CD4-positive, alpha-beta T cell treated with Interleukin-1 beta for 1 hour (primary cell): ENCODE data around the gene IRAK2.

Source experiments
- DNase-seq, 2 donors: peaks; one replicate each; pipeline ENCODE4 v3.0.0-alpha.2; 2020 to 2022

Gene IRAK2

GRCh38 chr3:10286596-10287295 is 122.0 kb downstream of the IRAK2 start:
- peak; percentile 23 to 67 for DNase-seq

- no peak for DNase-seq
Measured at GRCh38 chr3:10287936-10288574, 123.3 kb downstream of the IRAK2 start.

GRCh38 chr3:10288575-10288960 is 123.8 kb downstream of the IRAK2 start:
- no peak for DNase-seq

- no peak for DNase-seq
Measured at GRCh38 chr3:10289077-10289476, 124.4 kb downstream of the IRAK2 start.

GRCh38 chr3:10289787-10290355 is 125.2 kb downstream of the IRAK2 start:
- no peak for DNase-seq

DNA sequence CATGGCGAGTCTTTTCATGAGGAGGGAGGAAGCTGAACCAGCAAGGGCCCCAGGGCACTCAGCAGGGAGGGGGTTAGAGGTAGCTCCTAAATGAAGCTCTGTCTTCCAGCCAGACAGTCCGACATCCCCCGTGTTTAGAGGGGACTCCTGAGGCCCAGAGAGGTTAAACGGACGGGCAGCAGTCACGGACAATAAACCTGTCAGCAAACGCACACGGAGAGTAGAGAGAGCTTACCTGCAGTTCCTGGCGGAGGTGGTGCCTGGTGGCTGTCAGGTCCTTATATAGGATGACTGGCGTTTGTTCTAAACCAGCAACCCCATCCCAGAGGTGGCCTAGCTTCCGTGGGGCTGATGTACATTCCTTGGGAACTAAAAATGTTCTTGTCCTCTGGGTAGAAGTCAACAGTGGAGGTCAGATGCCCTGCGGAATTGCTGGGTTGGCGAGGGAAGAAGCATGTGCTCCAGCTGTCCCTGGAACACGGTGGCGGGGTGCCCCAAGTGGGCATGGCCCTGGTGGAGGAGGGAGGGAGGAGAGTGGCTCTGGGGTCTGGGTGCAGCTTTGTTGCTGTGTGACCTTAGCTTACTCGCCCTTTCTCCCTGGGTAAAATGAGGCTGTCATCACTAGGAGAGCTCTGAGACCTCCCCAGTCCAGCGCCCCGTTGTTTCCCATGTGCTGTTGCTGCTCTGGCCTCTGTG is 125.9 kb downstream of the IRAK2 start:
- no peak for DNase-seq

GRCh38 chr3:10291641-10292040 is 126.9 kb downstream of the IRAK2 start:
- no peak for DNase-seq

DNA sequence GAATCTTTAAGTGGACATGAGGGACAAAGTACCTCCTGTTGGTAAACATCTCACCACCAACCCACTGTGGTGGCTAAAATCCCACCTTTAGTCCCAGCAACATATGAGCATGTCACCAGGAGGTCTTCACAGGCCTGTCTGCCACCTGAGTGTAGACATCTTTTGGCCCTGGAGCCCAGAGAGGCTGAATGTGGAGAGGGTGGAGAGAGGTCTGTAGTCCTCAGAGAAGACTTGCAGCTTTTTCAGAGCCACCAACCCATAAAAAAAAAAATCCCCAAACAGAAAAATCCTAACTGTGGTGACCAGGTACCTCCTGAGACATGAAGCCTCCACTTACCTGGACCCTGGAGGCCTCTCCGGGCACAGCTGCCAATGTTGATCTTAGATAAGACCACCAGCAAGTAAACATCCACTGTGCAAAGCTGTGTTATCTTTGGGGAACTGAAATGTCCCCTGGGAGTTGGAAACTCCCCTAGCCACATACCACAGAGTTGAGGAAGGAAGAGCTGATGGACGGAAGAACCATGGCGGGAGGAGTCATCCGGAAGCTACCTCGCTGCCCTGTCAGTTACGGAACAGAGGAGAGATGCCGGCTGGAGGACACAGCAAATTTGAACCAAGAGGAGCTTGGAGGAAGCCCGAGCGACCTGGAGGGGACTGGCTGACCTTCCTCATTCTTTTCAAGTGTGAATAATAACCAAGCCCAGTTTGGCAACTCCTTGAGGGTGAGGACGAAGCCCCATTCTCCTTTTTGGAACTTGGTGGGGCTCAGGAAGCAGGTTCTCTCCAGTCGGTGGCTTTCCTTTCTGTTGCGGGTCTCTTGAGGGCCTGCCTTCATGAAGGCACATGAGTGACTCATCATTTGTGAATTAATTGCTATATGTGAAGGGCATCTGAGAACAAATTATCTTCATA is 128.0 kb downstream of the IRAK2 start, which contains the start of gene GHRL:
TSS of gene GHRL (minus strand) at position 443 of the 915 bp plus-strand sequence. CDS start 2,767 bp downstream, outside the sequence.
- DNase-seq = peak; percentile 10 to 72
